Measurements from ENCODE around the gene SELENOP.

DNA sequence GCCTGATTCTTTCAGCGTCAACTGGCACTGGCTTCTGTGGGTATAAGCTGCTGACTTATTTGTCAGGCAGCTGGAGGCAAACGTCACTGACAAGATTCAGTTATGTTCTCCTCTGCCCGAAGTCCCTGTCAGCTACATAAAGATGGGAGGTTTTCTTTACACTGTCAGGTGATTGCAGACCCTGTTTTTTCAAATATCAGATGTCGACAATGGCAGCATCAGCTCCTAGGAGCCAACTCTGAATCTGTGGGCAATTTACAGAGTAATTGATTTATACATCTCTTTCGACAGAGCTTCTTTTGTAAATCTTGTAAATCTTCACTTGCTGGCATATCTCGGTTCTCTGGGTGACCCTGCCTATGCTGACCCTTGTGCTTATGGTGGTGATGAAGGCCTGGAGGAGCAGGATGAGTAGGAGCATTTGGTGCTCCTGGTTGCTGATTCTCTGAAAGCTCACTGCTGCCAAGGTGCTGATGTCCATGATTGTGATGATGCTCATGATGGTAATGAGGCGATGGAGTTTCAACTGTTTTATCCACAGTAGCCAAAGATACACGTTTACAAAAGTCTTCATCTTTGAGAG is 10.9 kb downstream of the SELENOP start:
- TF ChIP-seq, protein P1, sequence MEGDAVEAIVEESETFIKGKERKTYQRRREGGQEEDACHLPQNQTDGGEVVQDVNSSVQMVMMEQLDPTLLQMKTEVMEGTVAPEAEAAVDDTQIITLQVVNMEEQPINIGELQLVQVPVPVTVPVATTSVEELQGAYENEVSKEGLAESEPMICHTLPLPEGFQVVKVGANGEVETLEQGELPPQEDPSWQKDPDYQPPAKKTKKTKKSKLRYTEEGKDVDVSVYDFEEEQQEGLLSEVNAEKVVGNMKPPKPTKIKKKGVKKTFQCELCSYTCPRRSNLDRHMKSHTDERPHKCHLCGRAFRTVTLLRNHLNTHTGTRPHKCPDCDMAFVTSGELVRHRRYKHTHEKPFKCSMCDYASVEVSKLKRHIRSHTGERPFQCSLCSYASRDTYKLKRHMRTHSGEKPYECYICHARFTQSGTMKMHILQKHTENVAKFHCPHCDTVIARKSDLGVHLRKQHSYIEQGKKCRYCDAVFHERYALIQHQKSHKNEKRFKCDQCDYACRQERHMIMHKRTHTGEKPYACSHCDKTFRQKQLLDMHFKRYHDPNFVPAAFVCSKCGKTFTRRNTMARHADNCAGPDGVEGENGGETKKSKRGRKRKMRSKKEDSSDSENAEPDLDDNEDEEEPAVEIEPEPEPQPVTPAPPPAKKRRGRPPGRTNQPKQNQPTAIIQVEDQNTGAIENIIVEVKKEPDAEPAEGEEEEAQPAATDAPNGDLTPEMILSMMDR (conservative IDR thresholded peaks at IDR 0.05 in 1 of 2, IDR thresholded peaks at IDR 0.05 in 1 of 2; ENCODE audit: extremely low read depth in 1 of 2, insufficient read depth in 1 of 2, low read depth in 1 of 2, low read length in 2 of 2) = no peak
- TF ChIP-seq EZH2 (IDR thresholded peaks at IDR 0.05; ENCODE audit: borderline replicate concordance, low read length) = no peak
